GM21619 (cell line): ENCODE measurements around the gene ACER2.

Experiments
- ATAC-seq: cut with Tn5 transposase; IDR thresholded peaks from one replicate; pipeline ENCODE4 v1.9.1; 2021; ENCODE audit not compliant: unreplicated experiment

ACER2 gene

GRCh38 chr9:19451240-19452087 is 42.7 kb downstream of the ACER2 start:
- ATAC-seq: peak; percentile 84

- ATAC-seq: no peak
Observed at GRCh38 chr9:19456426-19456825, 47.6 kb downstream of the ACER2 start.

GRCh38 chr9:19456996-19457692 is 48.3 kb downstream of the ACER2 start:
- ATAC-seq: peak; percentile 87

- ATAC-seq: no peak
Observed at GRCh38 chr9:19457693-19458009, 48.8 kb downstream of the ACER2 start.

GRCh38 chr9:19460243-19460642 is 51.4 kb downstream of the ACER2 start:
- no peak for ATAC-seq

- no peak for ATAC-seq
Observed at GRCh38 chr9:19461135-19461534, 52.3 kb downstream of the ACER2 start.

GRCh38 chr9:19464061-19464763 is 55.4 kb downstream of the ACER2 start:
- ATAC-seq: peak; percentile 11

- ATAC-seq: peak; percentile 90
Observed at GRCh38 chr9:19464764-19465585, 56.2 kb downstream of the ACER2 start.

- no peak for ATAC-seq
Observed at GRCh38 chr9:19465586-19466279, 56.9 kb downstream of the ACER2 start.

- no peak for ATAC-seq
Observed at GRCh38 chr9:19466280-19466639, 57.5 kb downstream of the ACER2 start.

GRCh38 chr9:19469271-19469670 is 60.5 kb downstream of the ACER2 start:
- ATAC-seq: no peak

- ATAC-seq: no peak
Observed at GRCh38 chr9:19470567-19470966, 61.8 kb downstream of the ACER2 start.

GRCh38 chr9:19470981-19471650 is 62.3 kb downstream of the ACER2 start:
- no peak for ATAC-seq

GRCh38 chr9:19471737-19472648 is 63.2 kb downstream of the ACER2 start:
- peak; percentile 79 for ATAC-seq

- ATAC-seq: no peak
Observed at GRCh38 chr9:19473605-19474004, 64.8 kb downstream of the ACER2 start.

GRCh38 chr9:19479874-19480273 is 71.1 kb downstream of the ACER2 start:
- ATAC-seq: no peak

- ATAC-seq: no peak
Observed at GRCh38 chr9:19480345-19480744, 71.5 kb downstream of the ACER2 start.

- ATAC-seq: no peak
Observed at GRCh38 chr9:19481121-19481870, 72.5 kb downstream of the ACER2 start.
